OCI-LY1 (cell line): Measurements from ENCODE around the gene BEST3.

Experiments used
- H2AFZ ChIP-seq: fragments of 200-600 bp; sonication (generic), shearing (Covaris generic); 2 replicates; pipeline ENCODE4 v1.6.0; 2014; ENCODE audit warnings: antibody characterized with exemption, mild to moderate bottlenecking, low read length
- H3F3A ChIP-seq: fragments of 200-600 bp; sonication (generic), shearing (Covaris generic); 2 replicates; pipeline ENCODE4 v1.6.0; 2014; ENCODE audit warnings: mild to moderate bottlenecking, antibody characterized with exemption, low read length, moderate library complexity; ENCODE audit not compliant: insufficient read depth
- H3K27ac ChIP-seq: fragments of 200-600 bp; sonication (generic); 2 replicates; pipeline ENCODE4 v1.5.1; 2014; ENCODE audit warnings: low read length, mixed run types, mild to moderate bottlenecking, low read depth; ENCODE audit not compliant: poor library complexity, severe bottlenecking
- H3K27me3 ChIP-seq: fragments of 200-600 bp; sonication (generic); 2 replicates; pipeline ENCODE4 v1.6.0; 2014; ENCODE audit warnings: antibody characterized with exemption, mild to moderate bottlenecking, low read length, moderate library complexity; ENCODE audit not compliant: insufficient read depth
- H3K36me3 ChIP-seq: fragments of 200-600 bp; sonication (generic); 2 replicates; pipeline ENCODE4 v1.6.1; 2014; ENCODE audit warnings: mild to moderate bottlenecking, antibody characterized with exemption, low read length, moderate library complexity, mixed read lengths; ENCODE audit not compliant: insufficient read depth
- H3K4me1 ChIP-seq: fragments of 200-600 bp; sonication (generic); 2 replicates; pipeline ENCODE4 v1.5.1; 2014; ENCODE audit warnings: mild to moderate bottlenecking, low read length, moderate library complexity; ENCODE audit not compliant: insufficient read depth, severe bottlenecking
- H3K4me2 ChIP-seq: fragments of 200-600 bp; sonication (generic), shearing (Covaris generic); 2 replicates; pipeline ENCODE4 v1.6.1; 2014; ENCODE audit warnings: low read length
- H3K4me3 ChIP-seq: fragments of 200-600 bp; sonication (generic); 2 replicates; pipeline ENCODE4 v1.5.1; 2014; ENCODE audit warnings: low read length, low read depth, mild to moderate bottlenecking, mixed read lengths; ENCODE audit not compliant: poor library complexity, severe bottlenecking
- H3K79me2 ChIP-seq: fragments of 200-600 bp; shearing (Covaris generic); 2 replicates; pipeline ENCODE4 v1.6.1; 2016; ENCODE audit warnings: mixed run types, low read length, mixed read lengths; ENCODE audit not compliant: insufficient read depth
- H3K9ac ChIP-seq: fragments of 200-600 bp; sonication (generic), shearing (Covaris generic); 2 replicates; pipeline ENCODE4 v1.6.1; 2014; ENCODE audit warnings: mild to moderate bottlenecking, low read length, mixed read lengths
- H3K9me2 ChIP-seq: fragments of 200-600 bp; sonication (generic), shearing (Covaris generic); 2 replicates; pipeline ENCODE4 v1.6.1; 2014; ENCODE audit warnings: low read depth, mild to moderate bottlenecking, low read length, mixed read lengths
- H3K9me3 ChIP-seq: fragments of 200-600 bp; shearing (Covaris generic); 2 replicates; pipeline ENCODE4 v1.6.1; 2014; ENCODE audit warnings: low read length, mixed read lengths
- H4K20me1 ChIP-seq: fragments of 200-600 bp; sonication (generic), shearing (Covaris generic); 2 replicates; pipeline ENCODE4 v1.6.0; 2016; ENCODE audit warnings: mild to moderate bottlenecking, low read length; ENCODE audit not compliant: insufficient read depth
- CTCF ChIP-seq: fragments of 200-600 bp; sonication (generic), shearing (Covaris generic); IDR thresholded peaks from 2 replicates; pipeline ENCODE4 v1.5.1; 2017; ENCODE audit warnings: mild to moderate bottlenecking, antibody characterized with exemption, low read length, moderate library complexity, mixed read lengths
- EZH2 ChIP-seq: fragments of 200-600 bp; sonication (generic), shearing (Covaris generic); IDR thresholded peaks from 2 replicates; pipeline ENCODE4 v1.8.0; 2017; ENCODE audit warnings: borderline replicate concordance, mixed run types, mild to moderate bottlenecking, antibody characterized with exemption, low read length, moderate library complexity, mixed read lengths

The BEST3 gene

GRCh38 chr12:69698769-69699540 lies at the start of gene BEST3:
Gene BEST3 (minus strand): TSS chr12:69699303. CDS start chr12:69697798, 1,505 bp downstream.
- TF ChIP-seq CTCF: no peak
- TF ChIP-seq EZH2: no peak
- Histone ChIP-seq H3K4me3 (peak within 1 kb of the TSS; percentile 85), H3K27ac (peak within 1 kb of the TSS; percentile 96), H3K79me2 (peaks cover 50% of the 10 kb centered on the region), H3K36me3 (peaks cover 34% of the 10 kb centered on the region), H3K4me2 (peak within 1 kb of the TSS; percentile 79), H2AFZ (no peak within 1 kb of the TSS), H3K9me2 (no peaks in the 10 kb centered on the region), H4K20me1 (no peaks in the 10 kb centered on the region), H3F3A (no peaks in the 10 kb centered on the region), H3K4me1 (peaks cover 65% of the 10 kb centered on the region), H3K27me3 (no peaks in the 10 kb centered on the region), H3K9me3 (no peaks in the 10 kb centered on the region), H3K9ac (peak within 1 kb of the TSS; percentile 96)

GRCh38 chr12:69744109-69744508 lies 45.0 kb upstream of the BEST3 start:
- H3K36me3 ChIP-seq: peaks cover 3% of the 10 kb centered on the region; the same call in 1 of the 2 replicates
- H3K4me3 ChIP-seq: no peak overlapping the region
- H3K9me2 ChIP-seq: no peaks in the 10 kb centered on the region
- H3K27me3 ChIP-seq: no peaks in the 10 kb centered on the region
- TF ChIP-seq EZH2: no peak
- TF ChIP-seq CTCF: no peak
- H4K20me1 ChIP-seq: no peaks in the 10 kb centered on the region
- no peak overlapping the region for H3K27ac ChIP-seq
- H3F3A ChIP-seq: no peaks in the 10 kb centered on the region
- no peaks in the 10 kb centered on the region for H3K9me3 ChIP-seq
- H3K9ac ChIP-seq: no peak overlapping the region
- H3K4me2 ChIP-seq: no peak overlapping the region
- H3K79me2 ChIP-seq: peaks cover 38% of the 10 kb centered on the region
- H3K4me1 ChIP-seq: peaks cover 27% of the 10 kb centered on the region
- H2AFZ ChIP-seq: no peak overlapping the region

GRCh38 chr12:69739287-69740191 lies 40.4 kb upstream of the BEST3 start:
- Histone ChIP-seq H2AFZ (no peak overlapping the region), H3K4me1 (peaks cover 35% of the 10 kb centered on the region), H3K4me3 (peak overlapping the region; percentile 85), H3K9me2 (no peaks in the 10 kb centered on the region), H3K4me2 (peak overlapping the region; percentile 65), H3K9me3 (no peaks in the 10 kb centered on the region), H3K27ac (peak overlapping the region; percentile 62), H3K36me3 (no peaks in the 10 kb centered on the region), H3K79me2 (peaks cover 30% of the 10 kb centered on the region), H3K27me3 (no peaks in the 10 kb centered on the region), H3K9ac (peak overlapping the region; percentile 74), H3F3A (no peaks in the 10 kb centered on the region), H4K20me1 (no peaks in the 10 kb centered on the region)
- TF ChIP-seq CTCF: no peak
- no peak for TF ChIP-seq EZH2
